ENCODE data around the gene MAEA.

Gene MAEA

GRCh38 chr4:1355378-1355777 is 65.7 kb downstream of the MAEA start:
- no peak for DNase-seq

- DNase-seq: peak; percentile 86
These were observed 66.7 kb downstream of the MAEA start for GRCh38 chr4:1356181-1356998.

- no peak for DNase-seq
These were observed 67.9 kb downstream of the MAEA start for GRCh38 chr4:1357356-1358248.

GRCh38 chr4:1358421-1359143 is 68.9 kb downstream of the MAEA start:
- DNase-seq: no peak

- no peak for DNase-seq
These were observed 69.4 kb downstream of the MAEA start for GRCh38 chr4:1359144-1359501.

DNA sequence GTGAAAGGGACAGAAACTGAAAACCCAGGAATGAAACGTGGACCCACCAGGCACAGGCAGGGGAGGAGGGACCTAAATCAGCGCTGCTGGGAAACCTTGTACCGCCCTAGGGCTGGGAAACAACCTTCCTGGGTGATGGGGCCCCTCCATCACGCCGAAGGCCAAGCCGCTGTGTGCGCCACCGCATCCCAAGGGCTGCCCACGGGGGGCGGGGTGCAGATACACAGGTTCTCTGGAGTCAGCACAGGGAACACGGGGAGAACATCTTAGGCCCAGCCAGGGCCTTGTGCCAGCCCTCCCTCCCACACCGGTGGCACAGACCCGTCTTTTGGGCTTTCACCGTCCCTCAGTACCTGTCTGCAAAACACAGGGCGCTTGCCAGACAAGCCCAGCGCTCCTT is 70.3 kb downstream of the MAEA start:
- no peak for DNase-seq

DNA sequence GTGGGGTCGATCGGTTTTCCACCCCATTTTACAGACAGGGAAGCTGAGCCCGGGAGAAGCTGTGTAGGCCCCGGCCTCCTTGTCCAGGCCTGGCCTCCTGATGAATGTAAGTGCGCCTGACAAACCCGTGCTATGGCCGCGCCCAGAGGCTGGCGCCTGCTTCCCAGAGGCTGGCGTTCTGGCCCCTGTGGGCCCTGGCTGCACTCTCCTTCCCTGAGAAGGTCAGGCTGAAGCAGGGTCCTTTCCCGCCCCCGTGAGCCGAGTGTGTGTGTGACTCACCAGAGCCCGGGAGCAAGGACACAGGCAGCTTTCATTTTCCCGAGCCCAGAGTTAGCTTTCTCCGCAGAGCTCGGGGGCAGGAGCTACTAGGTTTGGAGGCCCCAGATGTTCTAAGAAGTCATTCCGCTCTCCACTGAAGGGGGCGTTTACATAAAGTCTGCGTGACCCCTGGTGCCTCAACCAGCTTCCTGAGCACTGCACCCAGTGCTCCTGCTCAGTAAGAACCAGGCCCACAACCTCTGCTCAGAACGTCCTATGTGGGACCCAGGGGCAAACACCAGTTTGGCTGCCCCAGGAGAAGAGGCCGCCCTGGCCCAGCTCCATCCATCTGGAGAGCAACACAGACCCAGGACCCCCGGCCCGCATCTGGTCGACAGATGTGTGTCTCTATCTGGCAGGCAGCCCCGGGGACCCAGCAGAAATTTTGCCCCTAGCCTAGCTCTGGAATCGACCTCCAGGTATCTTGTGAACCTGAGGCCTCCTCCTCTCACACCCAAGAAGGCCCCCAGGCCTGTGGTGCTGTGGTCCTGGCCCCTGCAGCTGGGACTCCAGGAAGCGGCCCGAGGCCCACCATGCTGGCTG is 71.0 kb downstream of the MAEA start:
- no peak for DNase-seq

- no peak for DNase-seq
These were observed 71.7 kb downstream of the MAEA start for GRCh38 chr4:1361431-1361830.

DNA sequence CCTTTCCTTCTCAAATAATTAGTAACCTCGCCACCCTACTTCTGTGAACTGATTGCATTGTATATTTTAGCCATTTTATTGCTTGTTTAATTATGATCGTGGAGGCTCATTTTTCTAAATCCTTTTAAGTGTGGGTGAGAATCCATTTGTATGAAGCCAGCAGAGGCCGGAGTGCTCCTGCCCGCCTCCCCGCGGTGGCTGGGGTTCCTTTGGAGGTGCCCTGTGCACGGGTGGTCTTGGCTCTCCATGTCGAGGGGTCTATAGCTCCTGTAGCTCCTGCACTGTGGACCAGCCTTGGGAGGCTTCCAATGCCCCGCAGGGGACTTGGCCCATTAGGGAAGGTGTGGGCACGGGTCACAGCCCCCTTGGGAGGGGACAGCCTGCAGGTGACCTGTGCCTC is 72.4 kb downstream of the MAEA start:
- no peak for DNase-seq

DNA sequence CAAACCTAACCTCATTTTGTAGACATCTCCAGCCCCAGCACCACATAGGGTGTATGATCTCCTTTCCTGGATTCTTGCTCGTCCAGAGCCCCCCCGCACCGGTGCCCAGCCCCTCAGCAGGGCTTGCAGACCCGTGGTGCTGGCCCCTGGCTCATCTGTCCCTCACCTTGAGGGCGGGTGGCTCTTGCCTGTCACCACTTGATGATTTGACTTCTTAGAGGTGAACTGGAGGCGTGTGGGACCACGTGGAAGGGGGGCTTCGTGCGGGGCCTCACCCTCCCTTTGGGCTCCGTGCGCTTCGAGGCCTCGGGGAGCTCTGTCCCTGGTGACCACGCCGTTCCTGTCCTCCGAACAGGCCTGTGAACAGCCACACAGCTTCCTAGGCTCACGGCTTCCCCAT is 72.8 kb downstream of the MAEA start:
- DNase-seq: no peak

DNA sequence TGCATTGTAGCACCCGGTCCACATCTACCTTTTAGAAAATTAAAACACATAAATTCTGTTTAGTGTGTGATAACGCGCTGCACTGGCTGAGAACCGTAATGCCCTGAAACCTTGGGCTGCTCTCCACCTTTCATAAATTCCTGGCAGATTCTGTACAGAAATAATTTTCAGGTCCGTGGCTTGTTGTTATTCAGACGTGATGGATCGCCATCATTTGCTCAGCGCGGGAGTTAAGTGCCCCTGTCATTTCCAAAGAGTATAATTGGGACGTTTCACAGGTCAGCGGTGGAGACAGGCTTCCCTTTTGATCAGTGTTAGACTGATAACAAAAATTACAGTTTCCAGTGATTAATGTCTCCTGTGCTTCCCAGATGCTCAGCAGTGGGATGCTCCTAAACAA is 73.8 kb downstream of the MAEA start:
- no peak for DNase-seq

GRCh38 chr4:1364217-1364616 is 74.5 kb downstream of the MAEA start:
- no peak for DNase-seq

- DNase-seq: no peak
These were observed 75.1 kb downstream of the MAEA start for GRCh38 chr4:1364748-1365147.

DNA sequence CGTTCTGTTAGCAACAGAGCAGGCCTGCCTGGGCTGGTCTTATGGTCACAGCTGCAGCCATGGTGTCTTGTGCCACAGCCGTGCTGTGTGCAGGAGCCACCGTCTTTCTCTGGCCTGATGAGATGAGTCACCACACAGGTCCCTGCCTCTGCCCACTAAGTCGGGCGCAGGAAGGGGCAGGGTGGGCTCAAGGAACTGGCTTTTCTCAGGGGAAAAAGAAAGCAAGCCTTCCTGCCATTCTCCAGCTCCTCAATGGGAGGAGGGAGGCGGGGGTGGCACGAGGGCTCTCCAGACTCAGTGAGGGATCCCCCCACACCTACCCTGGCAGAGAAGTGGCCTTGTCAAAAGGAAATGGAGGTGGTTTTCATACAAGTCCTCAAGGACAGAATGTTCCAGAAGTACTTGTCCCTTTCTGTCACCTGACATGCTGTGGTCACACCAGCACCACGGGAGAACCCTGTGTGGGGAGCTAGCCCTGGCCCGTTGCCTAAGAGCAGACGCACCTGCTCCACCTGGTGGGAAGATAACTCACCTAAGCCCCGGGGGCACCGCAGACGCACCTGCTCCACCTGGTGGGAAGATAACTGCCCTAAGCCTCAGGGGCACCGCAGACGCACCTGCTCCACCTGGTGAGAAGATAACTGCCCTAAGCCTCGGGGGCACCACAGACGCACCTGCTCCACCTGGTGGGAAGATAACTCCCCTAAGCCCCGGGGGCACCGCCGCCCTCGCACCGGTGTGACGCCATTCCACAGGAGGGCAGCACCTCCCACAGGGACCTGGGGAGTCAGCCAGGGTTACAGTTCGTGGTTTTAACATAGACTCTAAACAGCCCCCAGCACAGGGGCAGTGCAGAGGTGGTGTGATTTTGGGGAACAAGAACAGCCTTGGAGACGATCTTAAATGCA is 75.8 kb downstream of the MAEA start:
- no peak for DNase-seq

DNA sequence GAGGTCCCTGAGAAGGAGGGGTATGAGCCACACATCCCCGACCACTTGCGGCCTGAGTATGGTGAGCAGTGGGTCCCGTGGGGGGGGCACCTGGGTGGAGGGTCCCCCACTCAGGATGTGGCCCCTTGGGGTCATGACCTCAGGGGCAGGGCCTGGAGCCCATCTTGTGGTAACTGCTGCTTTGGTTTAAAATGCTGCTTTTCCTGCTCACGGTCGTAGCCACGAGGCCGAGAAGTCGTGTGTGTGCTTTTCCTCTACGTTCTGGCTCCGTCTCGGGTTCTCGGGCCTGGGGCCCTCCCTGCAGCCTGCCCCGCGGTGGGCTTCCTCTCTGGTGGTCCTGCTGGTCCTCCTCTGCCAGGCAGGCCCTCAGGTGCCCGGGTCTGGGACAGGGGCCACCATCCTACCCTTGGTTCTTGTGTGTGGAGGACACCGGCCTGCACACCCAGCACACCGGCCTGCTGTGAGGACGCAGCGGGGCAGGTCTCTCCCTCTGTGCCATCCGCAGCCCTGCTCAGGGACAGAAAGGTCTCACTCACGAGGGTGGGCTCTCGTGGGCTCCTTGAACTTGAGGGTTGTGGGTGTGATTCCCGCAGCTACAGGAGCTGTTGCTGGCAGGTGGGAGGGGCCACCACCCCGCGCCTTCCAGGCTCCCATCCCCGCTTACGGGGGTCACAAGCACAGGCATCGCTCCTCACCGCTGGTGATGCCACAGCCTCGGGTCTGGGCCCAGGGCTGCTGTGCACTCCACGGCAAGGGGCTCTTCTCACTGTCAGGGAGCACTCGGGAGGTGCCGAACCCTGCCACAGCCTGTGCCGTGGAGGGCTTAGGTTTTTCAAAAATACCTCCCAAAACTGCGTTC is 76.9 kb downstream of the MAEA start:
- no peak for DNase-seq

GRCh38 chr4:1367230-1367935 is 77.7 kb downstream of the MAEA start:
- peak; percentile 45 for DNase-seq

- no peak for DNase-seq
These were observed 78.2 kb downstream of the MAEA start for GRCh38 chr4:1367936-1368289.

DNA sequence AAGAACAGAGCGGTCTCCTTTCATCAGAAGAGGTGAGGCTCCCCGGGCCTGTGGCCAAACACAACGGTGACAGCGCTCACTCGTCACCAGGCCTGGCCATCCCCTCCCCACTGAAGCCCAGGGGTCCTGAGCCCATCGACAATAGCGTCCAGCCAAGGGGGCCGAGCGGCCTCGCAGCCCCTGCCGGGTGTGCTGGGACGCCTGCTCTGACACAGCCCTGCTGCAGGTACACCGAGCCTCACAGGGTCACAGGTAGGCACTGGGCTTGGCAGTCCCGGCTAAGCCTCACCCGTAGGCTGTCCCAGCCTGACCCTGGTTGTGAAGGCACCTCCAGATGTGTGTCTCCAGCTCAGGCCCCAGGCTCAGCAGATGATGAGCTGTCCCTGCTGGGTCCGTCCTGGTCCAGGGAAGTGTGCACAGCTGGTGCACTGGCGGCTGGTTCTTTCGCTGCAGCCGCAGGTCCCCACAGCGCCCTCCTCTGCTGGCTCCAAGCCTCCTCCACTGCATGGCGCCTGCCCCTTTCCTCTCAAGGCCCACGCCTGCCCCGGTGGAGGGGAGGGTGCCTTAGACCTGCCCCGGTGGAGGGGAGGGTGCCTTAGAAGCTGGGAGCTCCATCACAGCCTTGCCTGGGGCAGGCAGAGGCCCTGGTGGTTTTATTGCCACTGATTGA is 78.9 kb downstream of the MAEA start:
- no peak for DNase-seq

DNA sequence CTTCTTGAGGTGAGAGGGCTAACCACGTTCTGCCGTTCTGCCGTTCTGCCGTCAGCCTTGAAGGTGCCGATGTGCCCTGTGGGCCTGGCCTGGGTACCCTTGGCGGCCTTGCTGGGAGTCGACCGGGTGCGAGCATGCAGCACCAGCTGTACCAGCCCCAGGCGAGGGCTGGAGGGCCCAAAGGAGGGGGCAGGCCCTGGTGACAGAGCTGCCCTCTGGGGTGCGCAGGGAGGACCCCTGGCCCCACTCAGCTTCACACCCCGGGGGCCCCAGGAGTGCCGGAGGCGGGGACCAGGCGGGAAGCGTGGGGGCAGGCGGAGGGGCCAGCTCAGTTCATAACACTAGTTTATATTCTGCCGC is 79.4 kb downstream of the MAEA start:
- DNase-seq: no peak

Measured in eye (tissue), 1 donor.